GM12878 (cell line): ENCODE results near the gene USP46. TPM values are rescaled to one million over a fixed set of nuclear protein-coding genes. Genes with fewer than 3 reads are reported as not detected.

Experiments used
- ATAC-seq: fragments of 200-7000 bp; cut with Tn5 transposase; 3 replicates; pipeline ENCODE4 v1.9.1; 2020; ENCODE audit warnings: mild to moderate bottlenecking, moderate library complexity
- BruUV-seq: library from RNA; stranded (reverse); fragments of 400-500 nt; replicated peaks from 2 replicates; lab custom pipeline; 2021; lab: Mats Ljungman, UMichigan
- CTCF ChIA-PET: fragments of 300-600 bp; sonication (Branson Sonifier 250); formaldehyde crosslinking; extraction: SDS; loops from one replicate; lab custom pipeline; 2021; ENCODE audit warnings: inconsistent platforms; lab: Yijun Ruan, JAX
- POLR2A ChIA-PET: fragments of 350-600 bp; formaldehyde crosslinking; extraction: SDS; loops from one replicate; lab custom pipeline; 2021; ENCODE audit warnings: inconsistent platforms; lab: Charles Lee
- RAD21 ChIA-PET: fragments of 300-600 bp; sonication (Branson Sonifier 250); formaldehyde crosslinking; loops from one replicate; lab custom pipeline; 2023; ENCODE audit warnings: antibody characterized with exemption; ENCODE audit not compliant: unreplicated experiment; lab: Charles Lee
- SMC1A ChIA-PET: fragments of 300-600 bp; sonication (Branson Sonifier 250); formaldehyde crosslinking; loops from one replicate; lab custom pipeline; 2023; ENCODE audit not compliant: unreplicated experiment, uncharacterized antibody; lab: Charles Lee
- DNase-seq: peaks from one replicate; pipeline ENCODE4 v3.0.0-alpha.2; 2011; ENCODE audit warnings: low read depth, low spot score
- FAIRE-seq: peaks from 3 replicates; lab custom pipeline; 2011; peaks lifted over from hg19 to GRCh38; lab: Jason Lieb, UNC
- H2AFZ ChIP-seq: 2 replicates; pipeline ENCODE4 v1.6.0; 2011; ENCODE audit warnings: low read depth, low read length, control low read depth; ENCODE audit not compliant: control insufficient read depth
- H3K27ac ChIP-seq: 2 replicates; pipeline ENCODE4 v1.5.1; 2011; ENCODE audit warnings: control low read depth; ENCODE audit not compliant: control insufficient read depth, insufficient read depth
- H3K27me3 ChIP-seq, 2 experiments: replicated peaks in 1 of 2; 2 replicates each; pipeline versions ENCODE4 v1.6.0 to v1.6.1; 2011; ENCODE audit warnings: low read length in 1 of 2; ENCODE audit not compliant: control insufficient read depth in 2 of 2, insufficient read depth in 2 of 2
- H3K36me3 ChIP-seq, 2 experiments: 2 replicates each; pipeline ENCODE4 v1.5.1; 2011; ENCODE audit warnings: low read length in 1 of 2; ENCODE audit not compliant: control insufficient read depth in 2 of 2, insufficient read depth in 2 of 2
- H3K4me1 ChIP-seq: 2 replicates; pipeline ENCODE4 v1.6.1; 2011; ENCODE audit warnings: mild to moderate bottlenecking, low read length, moderate library complexity, mixed read lengths; ENCODE audit not compliant: control insufficient read depth, insufficient read depth
- H3K4me2 ChIP-seq: 2 replicates; pipeline ENCODE4 v1.6.0; 2011; ENCODE audit warnings: control low read depth; ENCODE audit not compliant: control insufficient read depth, insufficient read depth
- H3K4me3 ChIP-seq: fragments of 200-600 bp; sonication (generic); 2 replicates; pipeline ENCODE4 v1.5.1; 2016
- H3K79me2 ChIP-seq: 2 replicates; pipeline ENCODE4 v1.6.0; 2011; ENCODE audit warnings: low read length; ENCODE audit not compliant: control insufficient read depth, insufficient read depth
- H3K9ac ChIP-seq: 2 replicates; pipeline ENCODE4 v1.8.0; 2011; ENCODE audit warnings: low read length, control low read depth, mixed read lengths; ENCODE audit not compliant: control insufficient read depth, insufficient read depth
- H3K9me3 ChIP-seq: replicated peaks from 3 replicates; pipeline ENCODE4 v1.5.1; 2011; ENCODE audit warnings: mild to moderate bottlenecking, low read length; ENCODE audit not compliant: control insufficient read depth, insufficient read depth
- H4K20me1 ChIP-seq: 2 replicates; pipeline ENCODE4 v1.6.0; 2011; ENCODE audit not compliant: control insufficient read depth, insufficient read depth
- BHLHE40 ChIP-seq, 2 experiments: fragments of 450-650 bp in 1 of 2; IDR thresholded peaks; 2 replicates each; pipeline ENCODE4 v1.6.1; 2011 to 2017; ENCODE audit warnings: low read depth in 2 of 2, borderline replicate concordance in 1 of 2, improper control_type of control experiment in 1 of 2, low read length in 1 of 2, mild to moderate bottlenecking in 1 of 2
- CBX3 ChIP-seq: fragments of 200-600 bp; sonication (generic); IDR thresholded peaks from 2 replicates; pipeline ENCODE4 v1.6.1; 2016; ENCODE audit warnings: low read depth, borderline replicate concordance
- CEBPB ChIP-seq, 2 experiments: fragments of 150-350 bp in 1 of 2; IDR thresholded peaks; 2 replicates each; pipeline ENCODE4 v1.6.1; 2012 to 2014; ENCODE audit warnings: low read depth in 2 of 2, low read length in 2 of 2, borderline replicate concordance in 1 of 2, inconsistent platforms in 1 of 2
- HDAC2 ChIP-seq: fragments of 200-600 bp; sonication (generic); IDR thresholded peaks from 2 replicates; pipeline ENCODE4 v1.6.1; 2017
- HDAC6 ChIP-seq: fragments of 200-600 bp; sonication (generic); IDR thresholded peaks from one replicate; pipeline ENCODE4 v1.8.0; 2017; ENCODE audit warnings: antibody characterized with exemption; ENCODE audit not compliant: unreplicated experiment
- NFXL1 ChIP-seq: fragments of 450-650 bp; IDR thresholded peaks from 2 replicates; pipeline ENCODE4 v1.6.1; 2017; ENCODE audit warnings: antibody characterized with exemption, mild to moderate bottlenecking, borderline replicate concordance
- NFYA ChIP-seq: IDR thresholded peaks from 2 replicates; pipeline ENCODE4 v1.6.1; 2011; ENCODE audit warnings: low read depth, mild to moderate bottlenecking, low read length, improper control_type of control experiment, borderline replicate concordance
- PAX5 ChIP-seq: IDR thresholded peaks from 2 replicates; pipeline ENCODE4 v1.6.1; 2011; ENCODE audit warnings: low read depth, low read length, borderline replicate concordance
- SPI1 ChIP-seq: IDR thresholded peaks from 2 replicates; pipeline ENCODE4 v1.6.1; 2011; ENCODE audit warnings: low read depth, mild to moderate bottlenecking, low read length, moderate library complexity, borderline replicate concordance; ENCODE audit not compliant: insufficient read depth
- STAT1 ChIP-seq: fragments of 450-650 bp; conservative IDR thresholded peaks from 2 replicates; pipeline ENCODE4 v1.6.1; 2014; ENCODE audit warnings: antibody characterized with exemption, mild to moderate bottlenecking
- SUPT20H ChIP-seq: IDR thresholded peaks from 2 replicates; pipeline ENCODE4 v1.6.1; 2011; ENCODE audit warnings: low read depth, mild to moderate bottlenecking, low read length, moderate library complexity, borderline replicate concordance; ENCODE audit not compliant: control insufficient read depth
- TCF7 ChIP-seq: IDR thresholded peaks from 2 replicates; pipeline ENCODE4 v1.6.1; 2014; ENCODE audit warnings: antibody characterized with exemption, borderline replicate concordance
- WRNIP1 ChIP-seq: IDR thresholded peaks from 2 replicates; pipeline ENCODE4 v1.6.1; 2011; ENCODE audit warnings: low read depth, low read length, improper control_type of control experiment, borderline replicate concordance
- WGBS: methylation state at CpG from one replicate; pipeline ENCODE4 v1.1.6; 2016; ENCODE audit warnings: low lambda C conversion rate; ENCODE audit not compliant: insufficient replicate concordance, insufficient coverage; ENCODE audit errors: missing lambda C conversion rate; 5-methylcytosine and 5-hydroxymethylcytosine counted together
- in situ Hi-C: fragments of 300-500 bp; cut with MboI; formaldehyde crosslinking; loops from 9 replicates; pipeline ENCODE4 v1.14.3; 2018; ENCODE audit warnings: mixed read lengths
- intact Hi-C: fragments of 100-400 bp; cut with micrococcal nuclease; formaldehyde crosslinking; loops from one replicate; pipeline ENCODE4 v1.14.2; 2022; ENCODE audit not compliant: unreplicated experiment
- polyA plus RNA-seq, 11 experiments: library from polyadenylated mRNA; depleted of rRNA in 4 of 11; unstranded in 6 of 11; stranded (reverse) in 5 of 11; fragments of >200 nt; fragmentation: Nextera tagmentation in 4 of 11; fragmentation: Illumina TruSeq in 1 of 11; extraction: Ambion mirVana in 4 of 11; extraction: Trizol in 1 of 11; gene quantifications; 1 replicate in 1 of 11; 2 replicates in 10 of 11; pipeline versions ENCODE4 v1.2.1 to v1.2.3, GENCODE V29; 2011 to 2016; ENCODE audit warnings: inconsistent platforms in 2 of 11, missing spikeins in 2 of 11, low read depth in 1 of 11
- total RNA-seq, 4 experiments: library from RNA; depleted of rRNA in 3 of 4; stranded (reverse); fragments of >200 nt in 3 of 4; fragmentation: Illumina TruSeq in 1 of 4; extraction: Trizol in 1 of 4; gene quantifications; 2 replicates each; pipeline versions ENCODE4 v1.2.1 to v1.2.3, GENCODE V29; 2013 to 2021
- TF ChIP-seq, protein P1 (sequence below): IDR thresholded peaks from 2 replicates; pipeline ENCODE4 v1.6.1; 2012; ENCODE audit warnings: low read depth, low read length, improper control_type of control experiment
- TF ChIP-seq, protein P2 (sequence below): IDR thresholded peaks from 2 replicates; pipeline ENCODE4 v1.6.1; 2012; ENCODE audit warnings: low read depth, low read length, improper control_type of control experiment

Gene USP46
- total and polyA plus RNA-seq, 10 of the 15 experiments (the other 5 are each of a cell fraction or from before 2014, with no cell fraction given), result 5.3 to 20.1 (median 12.0) TPM

DNA sequence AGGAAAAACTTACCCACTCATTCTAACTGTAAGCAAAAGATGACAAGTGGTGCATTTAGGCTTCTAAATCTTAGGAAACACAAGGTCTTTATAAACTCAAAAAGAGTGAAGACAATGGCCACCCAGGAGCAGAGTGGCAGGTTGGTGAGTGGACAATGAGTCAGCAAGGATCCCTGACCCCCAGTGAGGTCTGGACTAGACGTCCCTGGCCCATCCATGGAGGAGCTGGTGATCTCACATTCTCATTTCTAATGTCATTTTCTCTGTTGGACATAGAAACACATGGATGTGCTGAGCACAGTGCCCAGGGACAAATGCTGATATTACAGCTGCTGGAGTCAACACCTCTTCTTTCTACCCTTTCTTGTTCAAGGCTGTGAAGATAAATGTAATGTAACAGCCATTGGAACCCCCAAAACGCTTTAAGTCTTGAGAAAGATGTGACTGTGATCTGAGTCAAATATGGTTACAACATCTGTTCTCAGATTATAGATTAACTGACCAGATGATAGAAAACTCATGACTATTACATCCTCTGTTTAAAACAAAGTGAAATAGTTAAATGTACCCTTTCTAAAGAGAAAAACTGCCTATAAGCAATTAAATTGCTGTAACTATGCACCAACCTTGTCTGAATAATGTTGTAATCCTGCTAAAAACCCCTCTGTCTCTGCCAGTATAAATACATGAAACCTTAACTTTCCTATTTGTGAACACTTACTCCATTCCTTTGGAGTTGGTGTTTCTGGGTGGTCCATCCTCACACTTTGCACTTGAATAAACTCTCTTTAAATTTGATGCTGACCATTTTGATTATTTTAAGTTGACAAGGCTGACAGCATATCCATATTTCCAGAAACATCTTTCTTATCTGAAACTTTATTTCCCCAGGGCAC is 92.7 kb downstream of the USP46 start (continued):
- TF ChIP-seq SPI1 (no peak), HDAC6 (no peak), CEBPB (IDR thresholded peaks at IDR 0.05; ENCODE audit: borderline replicate concordance in 1 of 2, low read depth in 2 of 2, low read length in 2 of 2) (no peak)

DNA sequence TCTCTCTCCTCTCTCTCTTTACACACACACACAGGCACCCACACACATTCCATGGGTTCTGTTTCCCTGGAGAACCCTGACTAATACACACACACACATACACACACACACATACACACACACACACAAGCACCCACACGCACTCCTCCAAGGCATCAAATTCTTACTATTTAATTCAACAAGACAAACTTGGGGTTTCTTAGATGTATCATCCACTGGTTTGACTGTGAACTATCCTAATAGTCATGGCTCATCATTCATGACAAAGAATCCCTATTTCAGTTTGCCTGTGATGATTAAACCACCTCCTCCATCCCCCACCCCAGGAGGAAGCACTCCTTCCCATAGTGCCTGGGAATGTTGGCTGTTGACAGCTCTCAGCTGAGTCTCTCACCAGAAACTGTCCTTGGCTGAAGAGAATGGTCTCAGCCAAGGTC is 98.2 kb downstream of the USP46 start:
- ChIA-PET RAD21 (no interaction called here), CTCF (no interaction called here), SMC1A (no interaction called here), POLR2A (no interaction called here)
- Histone ChIP-seq H3K9me3 (no peaks in the 10 kb centered on the region), H3K79me2 (no peaks in the 10 kb centered on the region), H3K4me2 (no peak overlapping the region), H3K27me3 (no peaks in the 10 kb centered on the region), H3K4me3 (no peak overlapping the region), H3K36me3 (no peaks in the 10 kb centered on the region), H2AFZ (no peak overlapping the region), H3K27ac (no peak overlapping the region), H3K9ac (no peak overlapping the region), H4K20me1 (no peaks in the 10 kb centered on the region), H3K4me1 (no peaks in the 10 kb centered on the region)
- 100% methylated on average over 1 of the region's 1 CpG for WGBS
- in situ Hi-C loops (no loop called here), intact Hi-C loops (no loop called here)
- no peak for ATAC-seq
- BruUV-seq, result no TSS peak
- no peak for DNase-seq
- TF ChIP-seq HDAC2 (no peak), BHLHE40 (IDR thresholded peaks at IDR 0.05; ENCODE audit: borderline replicate concordance in 1 of 2, low read depth in 2 of 2, low read length in 1 of 2) (no peak), TCF7 (no peak), CBX3 (no peak), SUPT20H (no peak), STAT1 (no peak), NFYA (no peak), PAX5 (no peak), WRNIP1 (no peak), NFXL1 (no peak)
- TF ChIP-seq, protein P1, sequence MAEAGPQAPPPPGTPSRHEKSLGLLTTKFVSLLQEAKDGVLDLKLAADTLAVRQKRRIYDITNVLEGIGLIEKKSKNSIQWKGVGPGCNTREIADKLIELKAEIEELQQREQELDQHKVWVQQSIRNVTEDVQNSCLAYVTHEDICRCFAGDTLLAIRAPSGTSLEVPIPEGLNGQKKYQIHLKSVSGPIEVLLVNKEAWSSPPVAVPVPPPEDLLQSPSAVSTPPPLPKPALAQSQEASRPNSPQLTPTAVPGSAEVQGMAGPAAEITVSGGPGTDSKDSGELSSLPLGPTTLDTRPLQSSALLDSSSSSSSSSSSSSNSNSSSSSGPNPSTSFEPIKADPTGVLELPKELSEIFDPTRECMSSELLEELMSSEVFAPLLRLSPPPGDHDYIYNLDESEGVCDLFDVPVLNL, result no peak
- TF ChIP-seq, protein P2, sequence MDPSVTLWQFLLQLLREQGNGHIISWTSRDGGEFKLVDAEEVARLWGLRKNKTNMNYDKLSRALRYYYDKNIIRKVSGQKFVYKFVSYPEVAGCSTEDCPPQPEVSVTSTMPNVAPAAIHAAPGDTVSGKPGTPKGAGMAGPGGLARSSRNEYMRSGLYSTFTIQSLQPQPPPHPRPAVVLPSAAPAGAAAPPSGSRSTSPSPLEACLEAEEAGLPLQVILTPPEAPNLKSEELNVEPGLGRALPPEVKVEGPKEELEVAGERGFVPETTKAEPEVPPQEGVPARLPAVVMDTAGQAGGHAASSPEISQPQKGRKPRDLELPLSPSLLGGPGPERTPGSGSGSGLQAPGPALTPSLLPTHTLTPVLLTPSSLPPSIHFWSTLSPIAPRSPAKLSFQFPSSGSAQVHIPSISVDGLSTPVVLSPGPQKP, result no peak
- FAIRE-seq, result no peak
